HEK293 (cell line): ENCODE measurements around the gene BAK1.
"Not testable (repeated sequence)": the region's sequence is repeated elsewhere in the genome, so short reads cannot be mapped to it uniquely, and the experiment has no call there.

Source experiments
- PRDM2 ChIP-seq: fragments of 450-650 bp; formaldehyde crosslinking; IDR thresholded peaks from 2 replicates; pipeline ENCODE4 v1.5.1; 2016; ENCODE audit warnings: missing biosample characterization, missing genetic modification characterization, borderline replicate concordance
- PRDM6 ChIP-seq: fragments of 450-650 bp; formaldehyde crosslinking; IDR thresholded peaks from 2 replicates; pipeline ENCODE4 v1.5.1; 2017; ENCODE audit warnings: missing biosample characterization, missing genetic modification characterization
- TCF7L2 ChIP-seq: IDR thresholded peaks from 2 replicates; pipeline ENCODE4 v1.6.1; 2011; ENCODE audit warnings: low read depth, mild to moderate bottlenecking, inconsistent platforms, low read length, moderate library complexity, borderline replicate concordance

DNA sequence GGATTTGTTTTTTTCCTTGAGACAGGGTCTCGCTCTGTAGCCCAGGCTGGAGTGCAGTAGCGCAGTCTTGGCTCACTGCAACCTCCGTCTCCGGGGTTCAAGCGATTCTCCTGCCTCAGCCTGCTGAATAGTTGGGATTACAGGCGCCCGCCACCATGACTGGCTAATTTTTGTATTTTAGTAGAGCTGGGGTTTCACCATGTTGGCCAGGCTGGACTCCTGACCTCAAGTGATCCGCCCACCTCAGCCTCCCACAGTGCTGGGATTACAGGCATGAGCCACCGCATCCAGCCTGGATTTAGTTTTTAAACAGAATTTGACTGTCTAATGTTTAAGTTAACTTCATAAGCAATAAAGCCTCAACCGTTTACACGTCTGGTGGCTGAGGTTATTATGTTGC lies 34.8 kb downstream of the BAK1 start:
- not testable (repeated sequence) for TF ChIP-seq PRDM2 (tag by site-specific recombination); PRDM6 (tag by site-specific recombination); TCF7L2
